ENCODE measurements around the gene PAQR4. TPM values are rescaled to one million over a fixed set of nuclear protein-coding genes. Genes with fewer than 3 reads are reported as not detected.
A peak's percentile ranks its signal among the peaks of the same experiment; 100 is the strongest.

Gene PAQR4
- total RNA-seq, 4 donors from 2014 or later, result 4.2 to 14.6 (median 10.2) TPM

GRCh38 chr16:3004319-3004718 is 35.2 kb downstream of the PAQR4 start:
- Histone ChIP-seq H3K9me3 (no peaks in the 10 kb centered on the region), H3K27ac (peak overlapping the region in 2 of 4 donors; percentile 35 to 46), H3K36me3 (peaks cover 0 to 12% of the 10 kb centered on the region in 2 donors), H3K27me3 (peaks cover 0 to 2% (median 0%) of the 10 kb centered on the region in 3 donors), H3K4me3 (peak overlapping the region in 1 of 4 donors; percentile 53), H3K4me1 (peaks cover 4 to 6% of the 10 kb centered on the region in 2 donors)
- ATAC-seq, result peak; percentile 39 to 48
- in situ Hi-C loops (cut with MboI; ENCODE audit: low sequenced_read_pairs in 4 of 4) (no loop called here), intact Hi-C loops (cut with DNase I; ENCODE audit: low total_unique reads) (loop anchor here (1.0 kb wide), 1 partner anchor 16 kb away; the partner anchor contains the start of gene TNFRSF12A)
- DNase-seq, result no peak
- TF ChIP-seq POLR2A (IDR thresholded peaks at IDR 0.05) (no peak), CTCF (IDR thresholded peaks at IDR 0.05 in 4 of 5, conservative IDR thresholded peaks at IDR 0.05 in 1 of 5) (no peak)

- DNase-seq (no peak), ATAC-seq (peak; percentile 13 to 18)
- Histone ChIP-seq H3K27me3 (peaks cover 0 to 4% (median 0%) of the 10 kb centered on the region in 3 donors), H3K27ac (peak overlapping the region; percentile 68 to 83 (median 71)), H3K9me3 (no peaks in the 10 kb centered on the region), H3K36me3 (peaks cover 0 to 12% of the 10 kb centered on the region in 2 donors), H3K4me3 (peak overlapping the region; percentile 53 to 58 (median 54)), H3K4me1 (peaks cover 4 to 6% of the 10 kb centered on the region in 2 donors)
- intact Hi-C loops (cut with DNase I; ENCODE audit: low total_unique reads) (loop anchor here (1.0 kb wide), 1 partner anchor 15 kb away; the partner anchor contains the start of gene TNFRSF12A), in situ Hi-C loops (cut with MboI; ENCODE audit: low sequenced_read_pairs in 4 of 4) (no loop called here)
- no peak for TF ChIP-seq POLR2A (IDR thresholded peaks at IDR 0.05)
- no peak for TF ChIP-seq CTCF (IDR thresholded peaks at IDR 0.05 in 4 of 5, conservative IDR thresholded peaks at IDR 0.05 in 1 of 5)
These were observed 35.7 kb downstream of the PAQR4 start for GRCh38 chr16:3004781-3005284.

GRCh38 chr16:3007059-3007956 is 38.2 kb downstream of the PAQR4 start:
- Histone ChIP-seq H3K4me3 (no peak overlapping the region), H3K9me3 (no peaks in the 10 kb centered on the region), H3K4me1 (peaks cover 4 to 6% of the 10 kb centered on the region in 2 donors), H3K27ac (no peak overlapping the region), H3K27me3 (peaks cover 9 to 12% (median 11%) of the 10 kb centered on the region in 3 donors), H3K36me3 (peaks cover 0 to 12% of the 10 kb centered on the region in 2 donors)
- DNase-seq (no peak), ATAC-seq (no peak)
- intact Hi-C loops (cut with DNase I; ENCODE audit: low total_unique reads) (no loop called here), in situ Hi-C loops (cut with MboI; ENCODE audit: low sequenced_read_pairs in 4 of 4) (no loop called here)
- TF ChIP-seq POLR2A (IDR thresholded peaks at IDR 0.05) (no peak), CTCF (IDR thresholded peaks at IDR 0.05 in 4 of 5, conservative IDR thresholded peaks at IDR 0.05 in 1 of 5) (no peak)

- in situ Hi-C loops (cut with MboI; ENCODE audit: low sequenced_read_pairs in 4 of 4) (no loop called here), intact Hi-C loops (cut with DNase I; ENCODE audit: low total_unique reads) (no loop called here)
- peaks cover 18 to 20% (median 19%) of the 10 kb centered on the region in 3 donors for H3K27me3 ChIP-seq
- H3K36me3 ChIP-seq, result peaks cover 0 to 12% of the 10 kb centered on the region in 2 donors
- H3K9me3 ChIP-seq, result no peaks in the 10 kb centered on the region
- no peak overlapping the region for H3K27ac ChIP-seq
- no peak for DNase-seq
- TF ChIP-seq POLR2A (IDR thresholded peaks at IDR 0.05) (no peak), CTCF (IDR thresholded peaks at IDR 0.05 in 4 of 5, conservative IDR thresholded peaks at IDR 0.05 in 1 of 5) (no peak)
- peaks cover 4 to 6% of the 10 kb centered on the region in 2 donors for H3K4me1 ChIP-seq
- no peak overlapping the region for H3K4me3 ChIP-seq
- ATAC-seq, result no peak
These were observed 39.0 kb downstream of the PAQR4 start for GRCh38 chr16:3007957-3008689.

Measured in gastrocnemius medialis (tissue), 4 donors.